ENCODE measurements around the gene SPATA3.

GRCh38 chr2:231002641-231003040 is 6.7 kb downstream of the SPATA3 start:
- no peak for TF ChIP-seq CTCF (IDR thresholded peaks at IDR 0.05)
- TF ChIP-seq POLR2A (IDR thresholded peaks at IDR 0.05) = no peak
